Measurements from ENCODE around the gene ANO10.

Gene ANO10

GRCh38 chr3:43343185-43343584 is 278.6 kb downstream of the ANO10 start:
- no peak for DNase-seq

DNA sequence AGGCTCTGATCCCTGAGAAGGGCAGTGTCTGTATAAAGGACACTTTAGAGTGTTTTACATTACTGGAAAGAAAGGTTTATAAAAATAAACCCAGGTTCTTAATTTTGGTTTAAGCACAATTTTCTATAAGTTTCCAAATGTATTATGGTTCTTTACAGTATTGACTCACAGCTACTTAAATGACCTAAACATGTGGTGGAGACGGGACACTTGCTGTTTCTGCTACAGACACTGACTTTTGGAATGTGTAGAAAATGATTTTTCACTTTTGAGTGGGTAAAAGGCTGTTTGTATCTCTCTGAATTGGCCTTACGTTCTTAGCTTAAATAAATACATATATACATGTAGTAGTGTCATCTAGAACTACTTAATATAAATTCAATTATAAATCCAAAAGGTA is 280.0 kb downstream of the ANO10 start:
- DNase-seq = no peak

GRCh38 chr3:43340403-43340802 is 281.4 kb downstream of the ANO10 start:
- no peak for DNase-seq

DNA sequence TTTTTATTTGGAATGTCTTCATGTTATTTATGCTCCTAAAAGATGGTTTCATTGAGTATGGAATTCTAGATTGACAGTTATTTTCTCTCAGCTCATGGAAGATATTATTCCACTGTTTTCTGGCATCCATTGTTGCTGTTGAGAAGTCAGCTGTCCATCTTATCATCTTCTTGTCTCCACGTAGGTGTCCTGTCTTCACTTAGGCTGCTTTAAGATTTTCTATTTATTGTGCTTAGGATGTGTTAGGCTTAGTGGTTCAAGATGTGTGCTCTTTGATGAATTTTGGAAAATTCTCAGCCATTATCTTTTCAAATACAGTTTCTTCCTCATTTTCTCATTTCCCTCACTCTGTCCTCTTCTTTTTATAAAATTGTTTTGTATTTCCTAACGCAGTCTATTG is 283.5 kb downstream of the ANO10 start:
- no peak for DNase-seq

GRCh38 chr3:43335799-43336198 is 286.0 kb downstream of the ANO10 start:
- DNase-seq = no peak

- DNase-seq = no peak
Measured at GRCh38 chr3:43334976-43335375, 286.8 kb downstream of the ANO10 start.

DNA sequence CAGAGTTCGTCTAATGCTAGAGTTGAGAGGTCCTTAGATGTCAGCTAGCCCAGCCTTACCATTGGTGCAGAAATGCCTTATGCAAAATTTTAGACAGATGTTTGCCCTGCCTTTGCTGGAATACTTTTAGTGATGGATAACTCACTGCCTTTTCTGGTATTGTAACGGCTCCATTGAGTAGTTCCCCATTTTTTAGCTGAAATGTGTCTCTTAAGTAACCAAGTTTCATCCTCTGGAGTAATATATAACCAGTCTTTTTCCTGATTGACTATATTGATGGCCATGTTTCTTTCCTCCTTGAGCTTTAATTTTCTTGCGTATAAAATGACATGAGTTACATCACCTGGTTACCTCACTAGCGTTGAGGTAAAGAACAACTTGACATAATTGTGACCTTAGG is 290.4 kb downstream of the ANO10 start:
- no peak for DNase-seq

- DNase-seq = no peak
Measured at GRCh38 chr3:43330981-43331380, 290.8 kb downstream of the ANO10 start.

DNA sequence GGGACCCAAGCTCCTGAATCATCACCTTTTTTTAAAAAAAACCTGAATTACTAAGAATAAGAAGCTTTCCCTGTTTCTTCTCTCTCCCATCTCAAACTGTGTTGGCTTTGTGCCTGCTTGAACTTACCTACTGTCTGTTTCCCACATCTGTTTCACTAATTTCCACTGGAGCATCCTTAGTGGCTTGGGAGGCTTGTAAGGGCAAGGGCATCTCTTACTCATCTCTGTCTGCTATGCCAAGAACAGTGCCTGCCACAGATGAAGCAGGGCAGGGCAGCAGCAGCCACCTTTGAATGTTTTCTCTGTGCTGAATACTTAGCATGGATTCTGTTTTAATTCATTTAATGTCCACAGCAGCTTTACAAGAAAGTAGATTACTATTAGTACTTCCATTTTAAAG is 293.2 kb downstream of the ANO10 start:
- no peak for DNase-seq

DNA sequence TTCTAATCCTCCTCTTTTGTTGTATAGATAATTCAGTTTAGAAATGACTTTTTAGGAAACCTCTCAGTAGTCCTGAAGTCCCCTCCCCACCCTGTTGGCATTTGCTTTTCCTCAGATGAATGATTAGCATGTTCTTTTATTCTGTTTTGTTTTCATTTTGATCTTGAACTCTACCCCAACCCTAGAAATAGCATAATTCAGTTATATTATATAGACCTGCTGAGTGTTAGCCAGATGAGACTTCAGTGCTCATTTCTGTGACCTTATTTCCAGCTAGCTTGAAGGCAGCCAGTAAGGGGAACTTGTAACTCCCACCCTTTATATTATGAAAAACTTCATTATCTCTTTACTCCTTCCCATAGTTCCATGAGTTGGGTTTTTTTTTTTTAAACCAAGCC is 294.2 kb downstream of the ANO10 start:
- no peak for DNase-seq

DNA sequence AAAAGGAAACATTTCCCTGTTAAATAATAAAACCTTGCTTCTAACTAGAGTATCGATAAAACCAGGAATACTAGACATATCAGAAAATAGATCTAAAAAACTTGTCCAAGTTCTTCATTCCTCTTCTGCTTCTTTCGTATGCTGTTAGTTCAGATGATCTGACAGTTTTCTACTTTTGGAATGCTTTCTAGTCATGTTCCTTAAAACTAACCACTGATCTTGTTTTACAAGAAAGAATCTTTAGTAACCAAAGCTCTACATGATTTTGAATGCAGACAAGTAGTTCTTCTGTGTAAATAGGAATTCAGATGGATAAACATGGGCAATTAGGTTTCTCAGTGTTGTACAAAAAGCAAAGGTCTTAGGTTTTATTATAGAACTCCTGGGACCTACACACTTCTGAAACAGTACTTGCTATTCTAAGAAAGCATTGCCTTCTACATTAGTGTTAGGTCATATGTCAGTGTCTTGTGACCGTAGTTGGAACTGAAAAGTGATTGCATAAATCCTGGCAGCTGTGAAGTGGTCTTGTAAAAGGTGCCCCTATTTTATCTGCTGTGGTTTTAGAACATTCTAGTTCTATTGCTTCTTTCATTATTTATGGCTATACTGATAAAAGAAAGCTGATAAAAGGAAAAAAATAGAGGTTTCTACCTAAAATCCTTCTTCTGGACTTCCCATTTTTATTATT is 294.8 kb downstream of the ANO10 start:
- no peak for DNase-seq

DNA sequence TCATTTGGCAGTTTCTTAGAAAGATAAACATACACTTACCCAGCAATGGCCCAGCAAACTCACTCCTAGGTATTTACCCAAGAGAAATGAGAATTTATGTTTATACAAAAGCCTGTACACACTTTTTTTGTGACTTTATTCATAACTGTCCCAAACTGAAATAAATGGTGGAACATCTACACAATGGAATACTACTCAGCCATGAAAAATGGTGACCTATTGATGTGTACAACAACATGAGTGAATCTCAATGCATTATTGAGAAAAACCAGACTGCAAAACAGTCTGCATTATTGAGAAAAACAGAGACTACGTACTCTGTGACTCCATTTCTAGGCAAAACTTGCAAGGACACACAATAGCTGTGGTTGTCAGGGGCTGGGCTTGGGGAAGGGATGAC is 298.3 kb downstream of the ANO10 start:
- DNase-seq = no peak

DNA sequence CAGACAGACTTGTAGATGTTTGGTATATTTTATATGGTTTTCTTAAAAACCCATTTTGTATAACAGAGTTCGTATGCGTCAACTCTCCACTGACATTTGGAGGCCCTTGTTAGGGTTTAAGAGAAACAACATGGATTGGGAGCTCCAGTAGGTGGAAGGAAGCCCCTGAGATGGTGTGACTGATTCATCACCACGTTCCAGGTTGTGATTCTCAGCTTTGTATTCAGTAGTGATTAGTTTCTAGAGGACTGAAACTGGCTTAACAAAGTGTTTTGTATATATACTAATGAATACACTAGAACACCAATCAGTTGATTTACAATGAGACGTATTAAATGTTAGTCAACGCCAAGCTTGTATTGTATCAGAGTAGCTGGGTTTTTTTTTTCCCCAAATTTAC is 301.5 kb downstream of the ANO10 start:
- no peak for DNase-seq

GRCh38 chr3:43319794-43320193 is 302.0 kb downstream of the ANO10 start:
- no peak for DNase-seq

- DNase-seq = no peak
Measured at GRCh38 chr3:43319376-43319775, 302.4 kb downstream of the ANO10 start.

DNA sequence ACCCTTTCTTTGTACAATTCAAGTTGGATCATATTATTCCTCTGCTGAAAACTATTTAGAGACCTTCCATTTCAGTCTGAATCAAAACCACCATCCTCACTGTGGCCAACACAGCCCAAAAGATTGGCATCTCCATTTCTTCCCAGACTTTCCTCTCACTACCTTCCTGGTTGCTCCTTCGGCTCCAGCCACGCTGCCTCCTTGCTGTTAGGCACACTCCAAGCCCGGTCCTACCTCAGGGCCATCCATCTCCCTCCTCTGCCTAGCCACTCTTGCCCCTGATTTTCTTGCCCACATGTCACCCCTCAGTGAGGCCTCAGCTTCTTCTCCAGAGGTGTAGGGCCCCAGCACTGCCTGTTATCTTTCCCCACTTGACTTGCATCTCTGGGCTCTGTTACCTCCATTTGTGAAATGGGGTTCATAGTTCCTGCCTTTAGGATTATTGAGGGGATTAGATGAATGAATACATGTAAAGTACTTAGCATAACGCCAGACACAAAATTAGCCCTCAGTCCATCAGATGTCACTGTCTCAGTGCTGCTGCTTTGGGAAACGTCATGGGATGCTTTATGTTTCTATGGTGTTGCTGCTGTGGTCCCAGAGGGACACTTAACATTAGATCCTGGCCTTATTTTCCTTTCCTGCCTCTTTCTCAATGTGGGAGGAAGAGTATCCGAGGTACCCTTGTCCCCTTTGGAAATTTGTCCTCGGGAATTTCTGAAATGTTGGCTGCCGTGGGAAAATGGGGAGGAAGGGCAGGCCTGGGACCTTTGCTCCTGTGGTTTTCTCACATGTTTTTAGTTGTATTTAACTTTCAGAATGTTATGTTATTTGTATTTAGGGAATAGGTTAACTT is 304.1 kb downstream of the ANO10 start:
- DNase-seq = no peak

DNA sequence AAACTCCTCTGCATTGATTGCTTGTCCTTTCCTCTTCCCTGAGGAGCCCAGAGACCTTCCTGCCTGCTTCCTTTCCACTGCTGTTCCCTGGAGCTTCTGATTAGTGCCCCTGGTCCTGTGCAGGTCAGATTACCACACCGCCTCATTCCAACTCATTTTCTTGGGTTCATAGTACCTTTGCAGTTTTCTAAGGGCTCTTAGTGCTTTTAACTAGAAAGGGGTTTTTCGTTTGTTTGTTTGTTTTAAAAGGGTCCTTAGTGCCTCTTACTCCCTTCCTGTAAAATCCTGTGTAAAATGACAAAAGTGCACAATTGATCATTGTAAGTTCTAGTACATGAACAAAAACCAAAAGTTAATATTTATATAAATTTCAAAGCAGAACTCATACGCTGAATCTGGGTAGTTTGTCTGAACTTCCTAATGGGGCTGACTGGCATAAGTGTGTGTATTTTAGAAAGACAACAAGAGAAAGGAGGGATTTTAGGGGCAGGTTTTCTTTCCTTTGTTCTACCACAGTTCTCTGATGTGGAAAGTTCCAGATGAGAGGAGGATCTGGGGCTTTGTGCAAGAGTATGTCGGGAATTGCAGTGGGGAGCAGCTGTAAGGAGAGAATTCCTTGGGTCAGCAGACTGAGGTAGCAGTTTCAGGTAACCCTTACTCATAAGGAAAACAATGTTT is 304.9 kb downstream of the ANO10 start:
- DNase-seq = no peak
